ENCODE measurements around the gene NUDT21. TPM values are rescaled to one million over a fixed set of nuclear protein-coding genes. Genes with fewer than 3 reads are reported as not detected.
"Not testable (repeated sequence)": the region's sequence is repeated elsewhere in the genome, so short reads cannot be mapped to it uniquely, and the experiment has no call there.

The NUDT21 gene
- total RNA-seq, result 224 and 230 TPM in 2 replicates

DNA sequence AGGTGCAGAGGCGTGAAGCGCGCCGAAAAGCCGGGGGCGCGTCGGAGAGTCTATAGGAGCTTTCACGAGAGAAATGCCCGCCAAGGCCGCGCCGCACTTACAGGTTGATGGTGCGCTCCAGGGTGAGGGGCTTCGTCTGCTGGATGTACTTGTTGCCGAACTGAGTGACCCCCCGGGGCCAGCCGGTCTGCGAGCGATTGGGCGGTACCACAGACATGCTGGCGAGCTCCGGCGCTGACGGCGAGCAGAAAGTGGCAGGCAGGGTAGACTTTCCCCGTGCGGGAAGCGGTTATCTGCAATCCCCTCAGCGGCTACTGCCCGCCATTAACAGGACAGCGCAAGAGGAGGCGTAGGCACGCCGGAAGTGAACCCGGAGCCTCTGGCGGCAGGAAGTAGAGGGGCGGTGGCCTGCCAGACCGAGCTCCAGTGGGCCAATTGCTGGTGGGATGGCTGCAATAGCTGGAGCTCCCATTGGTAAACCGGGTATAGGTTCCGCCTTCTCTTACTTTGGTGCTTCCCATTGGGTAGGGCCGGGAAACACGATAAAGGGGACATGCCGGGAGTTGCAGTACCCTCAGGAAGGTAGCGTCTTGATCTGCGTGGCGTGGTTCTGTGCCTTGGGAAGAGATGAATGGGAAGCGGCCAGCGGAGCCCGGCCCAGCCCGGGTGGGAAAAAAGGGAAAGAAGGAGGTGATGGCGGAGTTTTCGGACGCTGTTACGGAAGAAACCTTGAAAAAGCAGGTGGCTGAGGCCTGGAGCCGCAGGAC, at the start of gene NUDT21, which contains the start of gene OGFOD1:
Gene NUDT21, minus strand, starts transcription at position 347 of the 767 bp plus-strand sequence. Its CDS starts 130 bp downstream, at position 217.
Gene OGFOD1, plus strand, starts transcription at position 569 of the 767 bp plus-strand sequence. Its CDS starts 59 bp downstream, at position 628.
- intact Hi-C loops (cut with micrococcal nuclease), result loop anchor here (1.0 to 10.0 kb wide), 8 partner anchors 26 to 1084 kb away; partner anchors contain the start of genes AMFR, ARL2BP, CCDC102A and HERPUD1

DNA sequence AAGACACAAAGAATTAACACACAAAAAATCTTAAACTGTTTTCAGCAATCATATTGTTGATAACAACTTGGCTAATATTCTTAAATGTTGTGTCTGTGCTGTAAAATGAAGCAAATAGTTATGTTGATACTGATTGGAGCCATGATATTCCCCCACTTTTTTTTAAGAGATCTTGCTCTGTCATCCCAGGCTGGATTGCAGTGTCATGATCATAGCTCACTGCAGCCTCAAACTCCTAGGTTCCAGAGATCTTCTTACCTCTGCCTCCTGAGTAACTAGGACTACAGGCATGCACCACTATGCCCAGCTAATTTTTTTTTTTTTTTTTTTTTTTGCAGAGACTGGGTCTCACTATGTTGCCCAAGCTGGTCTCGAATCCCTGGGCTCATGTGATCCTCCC, 42.7 kb upstream of the NUDT21 start:
- intact Hi-C loops (cut with micrococcal nuclease), result no loop called here

GRCh38 chr16:56493126-56493525, 42.0 kb upstream of the NUDT21 start:
- intact Hi-C loops (cut with micrococcal nuclease), result no loop called here

DNA sequence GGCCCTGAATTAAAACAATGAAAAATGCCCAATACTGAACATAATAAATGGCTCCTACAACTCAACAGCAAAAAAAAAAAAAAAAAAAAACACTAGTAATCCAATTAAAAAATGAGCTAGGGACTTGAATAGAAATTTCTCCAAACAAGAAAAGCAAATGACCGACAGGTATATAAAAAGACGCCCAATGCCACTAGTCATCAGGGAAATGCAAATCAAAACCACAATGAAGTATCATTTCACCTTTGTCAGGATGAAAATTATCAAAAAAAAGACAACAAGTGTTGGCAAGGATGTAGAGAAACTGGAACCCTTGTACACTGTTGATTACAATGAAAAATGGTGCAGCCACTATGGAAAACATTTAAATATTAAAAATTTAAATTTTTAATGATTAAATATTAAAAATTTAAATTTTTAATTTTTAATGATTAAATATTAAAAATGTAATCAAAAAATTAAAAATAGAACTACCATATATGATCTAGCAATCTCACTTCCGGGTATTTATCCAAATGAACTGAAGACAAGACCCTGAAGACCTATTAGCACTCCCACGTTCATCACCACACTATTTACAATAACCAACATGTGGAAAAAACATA, 40.6 kb upstream of the NUDT21 start:
- intact Hi-C loops (cut with micrococcal nuclease), result no loop called here

DNA sequence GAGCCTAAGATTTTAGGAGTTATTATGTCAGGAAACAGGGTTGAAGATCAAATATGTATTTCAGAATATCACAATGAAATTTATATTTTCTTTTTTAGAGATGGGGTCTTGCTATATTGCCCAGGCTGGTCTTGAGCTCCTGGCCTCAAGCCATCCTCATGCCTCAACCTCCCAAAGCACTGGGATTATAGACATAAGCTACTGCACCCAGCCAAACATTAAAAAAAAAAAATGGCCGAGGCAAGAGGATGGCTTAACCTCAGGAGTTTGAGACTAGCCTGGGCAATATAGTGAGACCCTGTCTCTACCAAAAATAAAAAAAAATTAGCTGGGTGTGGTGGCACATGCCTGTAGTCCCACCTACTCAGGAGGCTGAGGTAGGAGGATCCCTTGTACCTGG, 37.7 kb upstream of the NUDT21 start:
- intact Hi-C loops (cut with micrococcal nuclease), result not testable (repeated sequence)

- intact Hi-C loops (cut with micrococcal nuclease), result no loop called here
Measured at GRCh38 chr16:56488035-56488434, 36.9 kb upstream of the NUDT21 start.

DNA sequence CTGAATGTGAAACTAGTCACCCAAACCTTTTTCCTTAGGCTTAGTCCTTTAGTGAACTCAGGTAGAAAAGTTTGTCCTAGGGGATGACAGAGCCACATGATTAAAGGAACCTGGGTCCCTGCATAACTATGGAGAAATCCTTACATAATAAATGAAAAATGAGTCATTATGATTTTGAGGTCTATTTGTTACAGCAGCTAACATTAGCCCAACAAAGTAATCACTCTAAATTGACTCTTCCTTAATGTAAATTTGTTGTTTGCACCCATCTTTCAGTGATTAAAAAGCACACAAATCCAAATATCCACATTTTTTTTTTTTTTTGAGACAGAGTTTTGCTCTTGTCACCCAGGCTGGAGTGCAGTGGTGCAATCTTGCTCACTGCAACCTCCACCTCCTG, 32.3 kb upstream of the NUDT21 start:
- intact Hi-C loops (cut with micrococcal nuclease), result no loop called here

GRCh38 chr16:56482683-56483236, 31.6 kb upstream of the NUDT21 start:
- intact Hi-C loops (cut with micrococcal nuclease), result no loop called here

GRCh38 chr16:56481468-56482122, 30.5 kb upstream of the NUDT21 start:
- intact Hi-C loops (cut with micrococcal nuclease), result no loop called here

DNA sequence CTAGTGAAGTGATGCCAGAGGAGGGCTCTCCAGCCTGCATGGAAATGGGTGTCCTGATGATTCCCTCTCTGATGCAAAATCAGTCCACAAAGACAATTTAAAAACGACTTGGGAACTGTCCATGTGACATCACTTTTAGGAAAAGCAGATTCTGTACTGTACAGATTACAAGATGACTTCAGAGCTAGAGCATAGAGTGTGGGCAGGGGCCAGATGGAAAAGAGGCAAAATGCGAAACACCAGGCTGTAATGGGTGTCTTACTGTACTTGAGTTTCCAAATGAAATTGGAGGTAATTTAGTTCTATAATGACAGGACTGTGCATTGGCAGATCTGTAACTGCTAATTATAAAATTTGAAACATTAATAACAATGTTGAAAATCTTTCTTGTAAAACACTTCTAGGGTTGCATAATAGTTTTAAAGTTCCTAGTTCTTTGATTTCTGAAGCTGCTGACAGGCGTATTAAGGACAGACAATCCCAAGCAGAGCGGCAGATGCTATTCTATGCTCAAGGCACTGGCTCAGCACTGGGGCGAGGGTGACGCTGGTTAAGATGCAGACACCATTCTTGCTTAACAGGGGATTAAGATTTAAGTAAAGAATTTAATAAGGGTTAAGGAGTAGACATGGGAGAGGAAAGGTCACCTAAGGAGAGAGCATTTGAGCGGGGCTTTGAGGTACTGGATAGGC, 29.8 kb upstream of the NUDT21 start:
- intact Hi-C loops (cut with micrococcal nuclease), result no loop called here

- intact Hi-C loops (cut with micrococcal nuclease), result no loop called here
Measured at GRCh38 chr16:56479469-56479868, 28.3 kb upstream of the NUDT21 start.

DNA sequence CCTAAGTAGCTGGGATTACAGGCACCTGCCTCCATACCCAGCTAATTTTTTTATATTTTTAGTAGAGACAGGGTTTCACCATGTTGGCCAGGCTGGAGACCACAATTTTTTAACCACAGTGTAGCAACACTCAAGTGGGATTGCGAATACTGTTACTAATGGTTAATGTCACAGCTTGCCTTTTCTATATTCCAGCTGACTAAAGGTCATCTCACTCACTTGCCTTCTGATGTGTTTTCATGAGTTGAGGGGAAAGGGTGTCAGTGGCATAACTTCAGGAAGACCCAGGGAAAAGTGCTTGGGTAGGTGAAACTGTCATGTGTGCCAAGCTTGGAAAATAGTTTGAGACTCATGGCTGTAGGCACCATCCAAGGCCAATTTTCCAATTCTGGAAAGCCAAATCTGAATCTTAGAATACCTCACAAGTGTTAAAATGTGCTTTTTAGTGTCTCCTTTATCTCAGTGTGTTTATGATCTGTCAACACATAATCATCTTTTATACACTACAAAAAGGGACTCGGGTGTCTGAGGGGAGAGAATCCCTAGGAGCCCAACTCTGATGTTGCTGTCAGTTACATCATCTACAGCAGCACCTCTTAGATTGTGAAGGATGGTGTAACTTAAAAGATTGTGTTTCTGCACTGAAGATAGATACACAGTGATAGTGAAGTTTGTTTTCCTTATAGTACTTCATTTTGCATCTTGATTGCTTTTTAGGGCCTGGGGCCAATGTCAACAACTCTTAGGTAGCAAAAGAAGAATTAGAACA, 27.3 kb upstream of the NUDT21 start:
- intact Hi-C loops (cut with micrococcal nuclease), result no loop called here

- intact Hi-C loops (cut with micrococcal nuclease), result no loop called here
Measured at GRCh38 chr16:56477096-56477878, 26.2 kb upstream of the NUDT21 start.

DNA sequence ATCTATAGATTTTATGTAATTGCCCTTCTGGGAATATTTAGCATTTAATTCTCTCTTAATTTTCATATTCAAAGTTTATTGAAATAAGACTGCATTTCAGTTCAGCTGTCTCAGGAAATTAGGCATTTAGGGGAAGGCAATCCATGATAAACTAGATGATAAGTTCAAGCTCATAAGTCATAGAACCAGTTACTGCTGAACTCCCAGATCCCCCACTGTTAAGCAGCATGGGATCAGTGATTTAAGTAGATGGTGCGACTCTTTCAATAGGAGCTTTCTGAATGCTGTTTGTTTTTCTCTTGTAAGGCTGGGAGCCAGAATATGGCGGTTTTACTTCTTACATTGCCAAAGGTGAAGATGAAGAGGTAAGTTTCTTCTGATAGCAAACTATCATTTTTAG, 24.1 kb upstream of the NUDT21 start:
- intact Hi-C loops (cut with micrococcal nuclease), result no loop called here

- intact Hi-C loops (cut with micrococcal nuclease), result no loop called here
Measured at GRCh38 chr16:56470666-56471065, 19.5 kb upstream of the NUDT21 start.

GRCh38 chr16:56470232-56470631, 19.1 kb upstream of the NUDT21 start:
- intact Hi-C loops (cut with micrococcal nuclease), result no loop called here

DNA sequence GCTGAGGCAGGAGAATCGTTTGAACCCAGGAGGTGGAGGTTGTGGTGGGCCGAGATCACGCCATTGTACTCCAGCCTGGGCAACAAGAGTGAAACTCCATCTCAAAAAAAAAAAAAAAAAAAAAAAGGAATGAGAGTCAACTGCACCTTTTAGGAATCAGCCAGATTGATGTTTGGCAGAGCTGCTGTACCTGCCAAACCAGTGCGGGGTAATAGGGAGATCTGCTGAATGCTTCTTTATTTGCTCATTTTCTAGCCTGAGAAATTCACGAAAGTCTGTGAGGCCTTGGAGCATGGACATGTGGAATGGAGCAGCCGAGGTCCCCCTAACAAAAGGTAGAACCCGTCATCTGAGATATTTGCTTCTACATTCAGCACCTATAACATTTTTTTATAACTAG, 18.6 kb upstream of the NUDT21 start:
- intact Hi-C loops (cut with micrococcal nuclease), result no loop called here

DNA sequence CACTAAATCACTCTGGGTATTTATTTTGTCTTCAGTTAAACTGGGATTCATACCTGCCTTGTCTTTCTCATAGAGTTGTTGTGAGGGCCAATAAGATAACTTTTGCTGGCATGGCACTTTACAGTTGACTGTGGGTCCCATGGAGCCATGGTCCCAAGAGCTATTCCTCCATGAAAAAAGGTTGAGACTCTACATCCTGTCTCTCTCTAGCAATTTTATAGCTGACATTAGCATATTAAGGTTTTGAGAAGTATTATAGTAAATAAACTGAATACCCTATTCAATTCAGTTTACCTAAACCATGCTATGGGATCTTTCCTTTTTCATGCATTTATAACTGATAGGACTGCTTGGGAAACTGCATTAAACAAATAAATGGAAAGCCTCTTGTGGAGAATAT, 17.7 kb upstream of the NUDT21 start:
- intact Hi-C loops (cut with micrococcal nuclease), result no loop called here

DNA sequence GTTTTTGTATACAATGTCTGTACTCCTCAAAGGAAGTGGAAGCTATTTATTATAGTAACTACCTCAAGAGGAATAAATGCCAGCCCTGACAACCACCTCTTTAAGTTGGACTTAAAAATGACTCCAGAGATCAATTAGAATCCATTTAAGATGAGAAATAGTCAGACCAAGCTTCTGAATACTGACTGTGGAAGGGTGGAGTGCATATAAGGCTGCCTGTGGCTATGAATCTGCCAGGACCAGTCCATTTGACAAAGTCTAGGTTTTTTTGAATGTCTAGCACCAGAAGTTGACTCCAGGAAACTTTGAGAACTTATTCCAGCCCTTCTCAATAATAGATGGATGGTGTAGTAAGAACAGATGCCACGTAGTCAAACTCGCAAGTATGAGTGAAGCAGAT, 15.2 kb upstream of the NUDT21 start:
- intact Hi-C loops (cut with micrococcal nuclease), result no loop called here

DNA sequence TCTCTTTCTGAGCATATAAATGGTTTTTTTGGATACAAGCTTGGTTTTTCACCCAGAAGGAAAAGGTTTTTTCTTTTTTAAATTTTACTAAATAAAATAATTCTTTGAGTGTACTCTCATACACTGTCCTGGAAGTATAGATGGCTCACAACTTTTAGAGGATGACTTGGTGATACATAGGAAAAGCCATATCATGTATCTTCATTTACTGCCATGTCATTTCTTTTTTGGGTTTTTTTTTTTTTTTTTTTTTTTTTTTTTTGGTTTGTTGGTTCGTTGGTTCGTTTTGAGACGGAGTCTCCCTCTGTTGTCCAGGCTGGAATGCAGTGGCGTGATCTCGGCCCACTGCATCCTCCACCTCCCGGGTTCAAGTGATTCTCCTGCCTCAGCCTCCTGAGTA, 12.0 kb upstream of the NUDT21 start:
- intact Hi-C loops (cut with micrococcal nuclease), result no loop called here
